HepG2 (cell line): ENCODE data around the gene ANO1. TPM values are rescaled to one million over a fixed set of nuclear protein-coding genes. Genes with fewer than 3 reads are reported as not detected.

Source experiments
- ATAC-seq: fragments of 200-7000 bp; cut with Tn5 transposase; 3 replicates; pipeline ENCODE4 v1.9.1; 2020; ENCODE audit warnings: mild to moderate bottlenecking, moderate library complexity
- BruUV-seq: library from RNA; stranded (reverse); fragments of 400-500 nt; replicated peaks from 2 replicates; lab custom pipeline; 2021; lab: Mats Ljungman, UMichigan
- CTCF ChIA-PET: fragments of 300-600 bp; formaldehyde crosslinking; extraction: SDS; loops from one replicate; lab custom pipeline; 2021; ENCODE audit warnings: low total read pairs, inconsistent platforms, low intra/inter-chr PET ratio; lab: Yijun Ruan, JAX
- POLR2A ChIA-PET: fragments of 350-600 bp; sonication (Branson Sonifier 250); formaldehyde crosslinking; loops from one replicate; lab custom pipeline; 2020; ENCODE audit warnings: antibody characterized with exemption, inconsistent platforms; lab: Yijun Ruan, JAX
- DNase-seq: peaks from one replicate; pipeline ENCODE4 v3.0.0-alpha.2; 2015; ENCODE audit warnings: low spot score
- FAIRE-seq: peaks from 3 replicates; lab custom pipeline; 2011; peaks lifted over from hg19 to GRCh38; lab: Jason Lieb, UNC
- H2AFZ ChIP-seq: one replicate; pipeline ENCODE4 v1.6.1; 2011; ENCODE audit warnings: low read length, inconsistent platforms
- H3K27ac ChIP-seq: fragments of 300-600 bp; 3 replicates; pipeline ENCODE4 v1.8.0; 2011; ENCODE audit warnings: mixed run types, mild to moderate bottlenecking, mixed read lengths, low read length, inconsistent platforms; ENCODE audit not compliant: insufficient read depth; ENCODE audit errors: extremely low read length
- H3K27me3 ChIP-seq, 2 experiments: fragments of 200-600 bp in 1 of 2; 2 replicates in 1 of 2; 3 replicates in 1 of 2; pipeline versions ENCODE4 v1.6.0 to v1.8.0; 2011; ENCODE audit warnings: low read length in 2 of 2, mild to moderate bottlenecking in 2 of 2, moderate library complexity in 2 of 2, inconsistent platforms in 1 of 2; ENCODE audit not compliant: insufficient read depth in 2 of 2, control insufficient read depth in 1 of 2
- H3K36me3 ChIP-seq, 2 experiments: fragments of 200-600 bp in 1 of 2; replicated peaks in 1 of 2; 2 replicates in 1 of 2; 3 replicates in 1 of 2; pipeline versions ENCODE4 v1.5.1 to v1.8.0; 2011; ENCODE audit warnings: low read length in 2 of 2, inconsistent platforms in 1 of 2; ENCODE audit not compliant: insufficient read depth in 2 of 2, control insufficient read depth in 1 of 2
- H3K4me1 ChIP-seq: 2 replicates; pipeline ENCODE4 v1.5.1; 2012; ENCODE audit warnings: low read length, inconsistent platforms; ENCODE audit not compliant: insufficient read depth
- H3K4me2 ChIP-seq: 2 replicates; pipeline ENCODE4 v1.6.0; 2011; ENCODE audit warnings: low read depth, low read length, inconsistent platforms
- H3K4me3 ChIP-seq, 3 experiments: fragments of 200-600 bp in 1 of 3; sonication (generic), shearing (Covaris generic) in 1 of 3; replicated peaks in 1 of 3; 2 replicates each; pipeline ENCODE4 v1.5.1; 2011 to 2016; ENCODE audit warnings: low read length in 3 of 3, inconsistent platforms in 2 of 3, low read depth in 2 of 3, mild to moderate bottlenecking in 2 of 3, control low read depth in 1 of 3, mixed read lengths in 1 of 3; ENCODE audit not compliant: insufficient read depth in 1 of 3
- H3K79me2 ChIP-seq: one replicate; pipeline ENCODE4 v1.6.1; 2011; ENCODE audit warnings: low read length, inconsistent platforms; ENCODE audit not compliant: insufficient read depth
- H3K9ac ChIP-seq: 2 replicates; pipeline ENCODE4 v1.6.0; 2011; ENCODE audit warnings: mild to moderate bottlenecking, low read depth, low read length, inconsistent platforms; ENCODE audit not compliant: insufficient read depth
- H3K9me3 ChIP-seq: 2 replicates; pipeline ENCODE4 v1.5.1; 2012; ENCODE audit warnings: mild to moderate bottlenecking, low read length
- H4K20me1 ChIP-seq: 2 replicates; pipeline ENCODE4 v1.6.0; 2011; ENCODE audit warnings: inconsistent platforms, mild to moderate bottlenecking, low read length, moderate library complexity; ENCODE audit not compliant: insufficient read depth
- DNMT3B ChIP-seq: conservative IDR thresholded peaks from 2 replicates; pipeline ENCODE4 v1.6.1; 2016; ENCODE audit warnings: missing biosample characterization, control low read depth
- HMG20A ChIP-seq: IDR thresholded peaks from 2 replicates; pipeline ENCODE4 v1.6.1; 2016; ENCODE audit warnings: borderline replicate concordance
- KLF6 ChIP-seq: IDR thresholded peaks from 2 replicates; pipeline ENCODE4 v1.8.0; 2016; ENCODE audit warnings: missing biosample characterization, missing genetic modification reagents
- MAF1 ChIP-seq: sonication (generic); formaldehyde crosslinking; IDR thresholded peaks from 2 replicates; pipeline ENCODE4 v1.5.0; 2020; ENCODE audit warnings: missing genetic modification reagents, borderline replicate concordance
- TCF7L2 ChIP-seq: IDR thresholded peaks from 2 replicates; pipeline ENCODE4 v1.6.1; 2011; ENCODE audit warnings: mild to moderate bottlenecking, low read depth, low read length, moderate library complexity
- TOE1 ChIP-seq: sonication (generic); formaldehyde crosslinking; IDR thresholded peaks from 2 replicates; pipeline ENCODE4 v1.4.0; 2020; ENCODE audit warnings: mild to moderate bottlenecking, missing genetic modification reagents
- ZFP1 ChIP-seq: IDR thresholded peaks from 2 replicates; pipeline ENCODE4 v1.6.1; 2016
- ZMYM4 ChIP-seq: sonication (generic); formaldehyde crosslinking; IDR thresholded peaks from 2 replicates; pipeline ENCODE4 v1.8.1; 2023; ENCODE audit warnings: mild to moderate bottlenecking, missing genetic modification reagents
- ZNF230 ChIP-seq: sonication (generic); formaldehyde crosslinking; IDR thresholded peaks from 2 replicates; pipeline ENCODE4 v1.4.0; 2020; ENCODE audit warnings: mild to moderate bottlenecking, missing genetic modification reagents
- ZNF329 ChIP-seq: sonication (generic); formaldehyde crosslinking; IDR thresholded peaks from 2 replicates; pipeline ENCODE4 v1.9.0; 2021; ENCODE audit warnings: low read depth, mild to moderate bottlenecking, missing genetic modification reagents
- ZNF776 ChIP-seq: sonication (generic); formaldehyde crosslinking; IDR thresholded peaks from 2 replicates; pipeline ENCODE4 v1.4.0; 2020; ENCODE audit warnings: mild to moderate bottlenecking, missing genetic modification reagents
- whole genome bisulfite sequencing: methylation state at CpG from one replicate; pipeline ENCODE4 v1.1.6; 2017; ENCODE audit warnings: low lambda C conversion rate; 5-methylcytosine and 5-hydroxymethylcytosine counted together
- in situ Hi-C: cut with HindIII; loops from 2 replicates; pipeline ENCODE4 v1.10.0; 2017; ENCODE audit warnings: low pct_unique_long_range_greater_than_20kb; ENCODE audit not compliant: extremely low pct_ligation_motif_present
- intact Hi-C: fragments of 100-400 bp; cut with micrococcal nuclease; formaldehyde crosslinking; loops from one replicate; pipeline ENCODE4 v1.10.0; 2022; ENCODE audit not compliant: unreplicated experiment
- polyA plus RNA-seq, 8 experiments: library from polyadenylated mRNA; depleted of rRNA in 3 of 8; stranded (reverse) in 7 of 8; unstranded in 1 of 8; fragments of >200 nt; fragmentation: Illumina TruSeq in 4 of 8; extraction: Trizol in 4 of 8; gene quantifications; 2 replicates each; pipeline versions ENCODE4 v1.2.1 to v1.2.3, GENCODE V29; 2011 to 2016; ENCODE audit warnings: low read depth in 4 of 8, missing spikeins in 1 of 8, mixed read lengths in 1 of 8; ENCODE audit not compliant: insufficient read depth in 1 of 8
- total RNA-seq, 5 experiments: library from RNA; depleted of rRNA; stranded (reverse); fragments of >200 nt; fragmentation: Illumina TruSeq; extraction: Trizol; gene quantifications; 2 replicates each; pipeline ENCODE4 v1.2.3, GENCODE V29; 2016; ENCODE audit warnings: low read depth in 1 of 5
- TF ChIP-seq, protein P1 (sequence below): sonication (generic); formaldehyde crosslinking; IDR thresholded peaks from 2 replicates; pipeline ENCODE4 v1.4.0; 2020; ENCODE audit warnings: missing genetic modification reagents, mild to moderate bottlenecking, borderline replicate concordance
- TF ChIP-seq, protein P2 (sequence below): sonication (generic); formaldehyde crosslinking; conservative IDR thresholded peaks from 2 replicates; pipeline ENCODE4 v1.5.0; 2020; ENCODE audit warnings: missing genetic modification reagents
- TF ChIP-seq, protein P3 (sequence below): sonication (generic); formaldehyde crosslinking; IDR thresholded peaks from 2 replicates; pipeline ENCODE4 v1.4.0; 2020; ENCODE audit warnings: mild to moderate bottlenecking, missing genetic modification reagents

Gene ANO1
- total and polyA plus RNA-seq, 2 of the 13 experiments (the other 11 are each of a cell fraction or from before 2014, with no cell fraction given) = not detected

DNA sequence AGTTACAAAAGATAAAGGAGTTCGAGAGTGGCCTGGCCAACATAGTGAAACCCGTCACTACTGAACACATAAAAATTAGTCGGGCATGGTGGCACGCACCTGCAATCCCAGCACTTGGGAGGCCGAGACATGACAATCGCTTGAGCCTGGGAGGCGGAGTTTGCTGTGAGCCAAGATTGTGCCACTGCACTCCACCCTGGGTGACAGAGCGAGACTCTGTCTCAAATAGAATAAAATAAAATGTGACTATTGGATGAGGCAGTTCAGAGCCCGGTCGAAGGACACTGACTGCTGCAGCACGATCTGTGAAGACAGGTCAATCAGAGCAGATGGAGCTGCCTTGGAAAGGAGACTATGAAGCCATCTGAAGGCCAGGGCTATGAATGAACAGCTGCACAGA is 37.7 kb upstream of the ANO1 start (continued):
- no peak for TF ChIP-seq HMG20A (CRISPR knock-in tag)
- TF ChIP-seq, protein P1, sequence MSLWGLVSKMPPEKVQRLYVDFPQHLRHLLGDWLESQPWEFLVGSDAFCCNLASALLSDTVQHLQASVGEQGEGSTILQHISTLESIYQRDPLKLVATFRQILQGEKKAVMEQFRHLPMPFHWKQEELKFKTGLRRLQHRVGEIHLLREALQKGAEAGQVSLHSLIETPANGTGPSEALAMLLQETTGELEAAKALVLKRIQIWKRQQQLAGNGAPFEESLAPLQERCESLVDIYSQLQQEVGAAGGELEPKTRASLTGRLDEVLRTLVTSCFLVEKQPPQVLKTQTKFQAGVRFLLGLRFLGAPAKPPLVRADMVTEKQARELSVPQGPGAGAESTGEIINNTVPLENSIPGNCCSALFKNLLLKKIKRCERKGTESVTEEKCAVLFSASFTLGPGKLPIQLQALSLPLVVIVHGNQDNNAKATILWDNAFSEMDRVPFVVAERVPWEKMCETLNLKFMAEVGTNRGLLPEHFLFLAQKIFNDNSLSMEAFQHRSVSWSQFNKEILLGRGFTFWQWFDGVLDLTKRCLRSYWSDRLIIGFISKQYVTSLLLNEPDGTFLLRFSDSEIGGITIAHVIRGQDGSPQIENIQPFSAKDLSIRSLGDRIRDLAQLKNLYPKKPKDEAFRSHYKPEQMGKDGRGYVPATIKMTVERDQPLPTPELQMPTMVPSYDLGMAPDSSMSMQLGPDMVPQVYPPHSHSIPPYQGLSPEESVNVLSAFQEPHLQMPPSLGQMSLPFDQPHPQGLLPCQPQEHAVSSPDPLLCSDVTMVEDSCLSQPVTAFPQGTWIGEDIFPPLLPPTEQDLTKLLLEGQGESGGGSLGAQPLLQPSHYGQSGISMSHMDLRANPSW (CRISPR knock-in tag) = no peak

DNA sequence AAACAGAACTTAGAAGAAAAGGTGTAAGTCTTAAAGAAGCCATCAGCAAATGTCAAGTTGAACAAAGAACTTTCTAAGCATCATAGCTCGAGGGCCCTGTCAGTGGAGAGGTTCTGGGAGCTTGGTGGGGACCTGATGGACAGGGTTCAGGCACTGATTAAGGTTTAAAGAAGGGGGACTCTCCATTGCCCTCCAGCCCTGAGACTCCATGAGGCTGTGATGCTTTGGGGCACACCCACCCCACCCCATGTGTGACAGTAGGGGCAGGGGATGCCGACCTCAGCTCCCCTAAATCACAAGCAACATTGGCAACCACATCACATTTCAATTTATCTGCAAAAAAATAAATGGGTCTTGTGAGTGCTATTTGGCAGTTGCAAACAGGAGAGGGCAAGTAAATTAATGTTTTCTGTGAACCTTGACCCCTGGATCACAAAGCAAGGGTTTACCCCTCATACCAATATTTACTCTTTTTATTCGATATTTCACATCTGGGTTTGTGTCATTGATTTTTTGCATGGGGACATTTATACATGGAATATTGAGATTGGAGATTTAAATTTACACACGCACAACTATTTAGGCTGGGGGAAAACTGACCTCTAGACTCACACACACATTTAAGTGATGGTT is 37.1 kb upstream of the ANO1 start:
- H3K9me3 ChIP-seq = peaks cover 19% of the 10 kb centered on the region; the same call in 1 of the 2 replicates
- no TSS peak for BruUV-seq
- no peak overlapping the region for H3K27ac ChIP-seq
- ATAC-seq (no peak), DNase-seq (no peak), FAIRE-seq (no peak)
- no peaks in the 10 kb centered on the region for H3K79me2 ChIP-seq
- no peak overlapping the region for H3K4me2 ChIP-seq
- H3K27me3 ChIP-seq = peaks cover 5 to 32% of the 10 kb centered on the region in 2 experiments; a peak in 4 of 5 replicates
- no peaks in the 10 kb centered on the region for H3K36me3 ChIP-seq
- POLR2A ChIA-PET = no interaction called here
- H3K9ac ChIP-seq = no peak overlapping the region
- TF ChIP-seq TOE1 (CRISPR knock-in tag) (no peak), MAF1 (CRISPR knock-in tag) (no peak), TCF7L2 (no peak), ZNF230 (CRISPR knock-in tag) (no peak), ZFP1 (CRISPR knock-in tag) (no peak), ZNF329 (CRISPR knock-in tag) (no peak), ZMYM4 (CRISPR knock-in tag) (no peak), ZNF776 (no peak), DNMT3B (no peak), KLF6 (CRISPR knock-in tag) (no peak)
- TF ChIP-seq, protein P2, sequence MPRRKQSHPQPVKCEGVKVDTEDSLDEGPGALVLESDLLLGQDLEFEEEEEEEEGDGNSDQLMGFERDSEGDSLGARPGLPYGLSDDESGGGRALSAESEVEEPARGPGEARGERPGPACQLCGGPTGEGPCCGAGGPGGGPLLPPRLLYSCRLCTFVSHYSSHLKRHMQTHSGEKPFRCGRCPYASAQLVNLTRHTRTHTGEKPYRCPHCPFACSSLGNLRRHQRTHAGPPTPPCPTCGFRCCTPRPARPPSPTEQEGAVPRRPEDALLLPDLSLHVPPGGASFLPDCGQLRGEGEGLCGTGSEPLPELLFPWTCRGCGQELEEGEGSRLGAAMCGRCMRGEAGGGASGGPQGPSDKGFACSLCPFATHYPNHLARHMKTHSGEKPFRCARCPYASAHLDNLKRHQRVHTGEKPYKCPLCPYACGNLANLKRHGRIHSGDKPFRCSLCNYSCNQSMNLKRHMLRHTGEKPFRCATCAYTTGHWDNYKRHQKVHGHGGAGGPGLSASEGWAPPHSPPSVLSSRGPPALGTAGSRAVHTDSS (CRISPR knock-in tag) = no peak
- TF ChIP-seq, protein P3, sequence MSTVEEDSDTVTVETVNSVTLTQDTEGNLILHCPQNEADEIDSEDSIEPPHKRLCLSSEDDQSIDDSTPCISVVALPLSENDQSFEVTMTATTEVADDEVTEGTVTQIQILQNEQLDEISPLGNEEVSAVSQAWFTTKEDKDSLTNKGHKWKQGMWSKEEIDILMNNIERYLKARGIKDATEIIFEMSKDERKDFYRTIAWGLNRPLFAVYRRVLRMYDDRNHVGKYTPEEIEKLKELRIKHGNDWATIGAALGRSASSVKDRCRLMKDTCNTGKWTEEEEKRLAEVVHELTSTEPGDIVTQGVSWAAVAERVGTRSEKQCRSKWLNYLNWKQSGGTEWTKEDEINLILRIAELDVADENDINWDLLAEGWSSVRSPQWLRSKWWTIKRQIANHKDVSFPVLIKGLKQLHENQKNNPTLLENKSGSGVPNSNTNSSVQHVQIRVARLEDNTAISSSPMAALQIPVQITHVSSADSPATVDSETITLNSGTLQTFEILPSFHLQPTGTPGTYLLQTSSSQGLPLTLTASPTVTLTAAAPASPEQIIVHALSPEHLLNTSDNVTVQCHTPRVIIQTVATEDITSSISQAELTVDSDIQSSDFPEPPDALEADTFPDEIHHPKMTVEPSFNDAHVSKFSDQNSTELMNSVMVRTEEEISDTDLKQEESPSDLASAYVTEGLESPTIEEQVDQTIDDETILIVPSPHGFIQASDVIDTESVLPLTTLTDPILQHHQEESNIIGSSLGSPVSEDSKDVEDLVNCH = no peak
- WGBS = 4% methylated on average over 4 of the region's 4 CpGs
- intact Hi-C loops = no loop called here
- in situ Hi-C loops = no loop called here
- H3K4me1 ChIP-seq = no peaks in the 10 kb centered on the region
- no peak overlapping the region for H2AFZ ChIP-seq
- CTCF ChIA-PET = no interaction called here
- H4K20me1 ChIP-seq = no peaks in the 10 kb centered on the region
- no peak overlapping the region for H3K4me3 ChIP-seq
